Central memory CD8-positive, alpha-beta T cell (primary cell): ENCODE measurements around the gene AFF1.
"Not testable (repeated sequence)": the region's sequence is repeated elsewhere in the genome, so short reads cannot be mapped to it uniquely, and the experiment has no call there.

Experiments used
- ATAC-seq: fragments of 150-1000 bp; cut with Tn5 transposase; replicated peaks from 2 replicates; pipeline ENCODE4 v1.10.0; 2022; ENCODE audit warnings: mild to moderate bottlenecking, moderate FRiP score, moderate number of reproducible peaks; ENCODE audit not compliant: poor library complexity, severe bottlenecking; ENCODE audit errors: extremely low read depth
- DNase-seq, 2 donors: peaks; one replicate each; pipeline ENCODE4 v3.0.0; 2021; ENCODE audit warnings: low spot score in 2 of 2
- H3K27ac Mint-ChIP-seq: one replicate; pipeline ENCODE4 v1.8.0; 2022; ENCODE audit warnings: low read depth, mild to moderate bottlenecking, moderate library complexity, mixed read lengths
- H3K27me3 Mint-ChIP-seq: one replicate; pipeline ENCODE4 v1.8.0; 2022; ENCODE audit warnings: mixed read lengths
- H3K36me3 Mint-ChIP-seq: one replicate; pipeline ENCODE4 v1.8.0; 2022; ENCODE audit warnings: mild to moderate bottlenecking, moderate library complexity, mixed read lengths; ENCODE audit not compliant: insufficient read depth
- H3K4me1 Mint-ChIP-seq: one replicate; pipeline ENCODE4 v1.8.0; 2022; ENCODE audit warnings: mixed read lengths
- H3K4me3 Mint-ChIP-seq: one replicate; pipeline ENCODE4 v1.8.0; 2022; ENCODE audit warnings: mild to moderate bottlenecking, moderate library complexity, mixed read lengths
- H3K9me3 Mint-ChIP-seq: one replicate; pipeline ENCODE4 v1.8.0; 2022; ENCODE audit warnings: mixed read lengths

Gene AFF1

DNA sequence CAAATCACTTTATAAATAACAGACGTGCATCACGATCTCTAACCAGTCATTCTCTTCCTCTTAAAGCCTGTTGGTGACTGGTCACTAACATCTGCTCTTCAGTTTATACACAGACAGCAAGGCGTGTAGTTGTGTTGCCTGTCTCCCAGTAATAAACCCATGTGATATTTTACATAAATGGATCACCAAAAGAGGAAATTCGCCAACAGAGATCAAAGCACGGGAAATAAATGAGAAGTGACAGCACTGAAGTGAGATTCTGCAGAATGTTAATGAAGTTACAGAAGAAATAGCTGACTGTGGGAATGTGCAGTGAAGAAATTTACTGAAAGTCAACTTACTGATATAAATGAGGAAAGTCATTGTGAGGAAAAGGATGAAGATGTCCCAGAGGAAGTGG, 47.0 kb downstream of the AFF1 start:
- DNase-seq (no peak), ATAC-seq (peak; percentile 36)
- Mint-ChIP-seq H3K9me3 (no peaks in the 10 kb centered on the region), H3K4me3 (no peak overlapping the region), H3K36me3 (no peaks in the 10 kb centered on the region), H3K4me1 (peaks cover 18% of the 10 kb centered on the region), H3K27me3 (no peaks in the 10 kb centered on the region), H3K27ac (peak overlapping the region; percentile 19)

DNA sequence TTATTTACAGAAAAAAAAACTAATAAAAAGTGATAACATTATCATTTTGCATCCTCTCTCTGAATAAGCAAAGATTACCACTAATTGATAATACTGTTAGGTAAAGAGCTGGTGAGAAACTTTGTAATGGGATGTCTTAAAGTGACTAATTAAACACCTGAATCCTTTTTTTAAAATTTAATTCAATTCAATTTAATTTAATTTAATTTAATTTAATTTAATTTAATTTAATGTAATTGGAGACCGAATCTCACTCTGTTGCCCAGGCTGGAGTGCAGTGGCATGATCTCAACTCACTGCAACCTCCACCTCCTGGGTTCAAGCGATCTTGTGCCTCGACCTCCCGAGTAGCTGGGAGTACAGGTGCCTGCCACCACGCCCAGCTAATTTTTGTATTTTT, 51.0 kb downstream of the AFF1 start:
- DNase-seq, H3K36me3 Mint-ChIP-seq, H3K27me3 Mint-ChIP-seq, H3K4me3 Mint-ChIP-seq, H3K27ac Mint-ChIP-seq, H3K9me3 Mint-ChIP-seq, ATAC-seq: not testable (repeated sequence)
- peaks cover 19% of the 10 kb centered on the region for H3K4me1 Mint-ChIP-seq

- H3K27ac Mint-ChIP-seq, H3K27me3 Mint-ChIP-seq, H3K9me3 Mint-ChIP-seq, H3K4me1 Mint-ChIP-seq, ATAC-seq, H3K4me3 Mint-ChIP-seq, H3K36me3 Mint-ChIP-seq, DNase-seq: not testable (repeated sequence)
These were observed 54.8 kb downstream of the AFF1 start for GRCh38 chr4:86989658-86990057.

- no peak for ATAC-seq
- Mint-ChIP-seq H3K4me1 (peaks cover 10% of the 10 kb centered on the region), H3K36me3 (no peaks in the 10 kb centered on the region)
These were observed 55.7 kb downstream of the AFF1 start for GRCh38 chr4:86990510-86990909.

DNA sequence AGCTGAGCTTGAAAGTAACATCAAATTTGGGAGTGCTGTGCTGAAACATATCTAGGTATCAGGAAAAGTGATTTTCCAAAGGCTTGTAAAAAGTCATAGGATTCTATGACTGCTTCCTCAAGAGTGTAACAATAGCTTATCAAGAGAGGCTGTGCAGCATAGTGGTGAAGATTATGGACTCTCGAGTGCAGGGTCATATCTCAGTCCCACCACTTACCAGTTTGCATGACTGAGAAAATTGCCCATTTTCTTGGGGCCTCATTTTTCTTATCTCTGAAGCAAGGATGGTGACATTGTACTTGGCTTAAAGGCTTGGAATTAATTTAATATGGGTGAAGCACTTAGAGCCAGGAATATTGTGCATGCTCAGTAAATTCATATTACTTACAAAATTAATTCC, 57.2 kb downstream of the AFF1 start:
- H3K36me3 Mint-ChIP-seq = no peaks in the 10 kb centered on the region
- ATAC-seq (no peak), DNase-seq (no peak)
- H3K4me3 Mint-ChIP-seq = no peak overlapping the region
- H3K9me3 Mint-ChIP-seq = no peaks in the 10 kb centered on the region
- H3K4me1 Mint-ChIP-seq = peaks cover 10% of the 10 kb centered on the region
- no peaks in the 10 kb centered on the region for H3K27me3 Mint-ChIP-seq
- no peak overlapping the region for H3K27ac Mint-ChIP-seq

More at GRCh38 chr4:86990510-86990909, 55.7 kb downstream of the AFF1 start:
- Mint-ChIP-seq H3K27ac (no peak overlapping the region), H3K27me3 (no peaks in the 10 kb centered on the region), H3K9me3 (no peaks in the 10 kb centered on the region), H3K4me3 (no peak overlapping the region)
- DNase-seq = no peak

DNA sequence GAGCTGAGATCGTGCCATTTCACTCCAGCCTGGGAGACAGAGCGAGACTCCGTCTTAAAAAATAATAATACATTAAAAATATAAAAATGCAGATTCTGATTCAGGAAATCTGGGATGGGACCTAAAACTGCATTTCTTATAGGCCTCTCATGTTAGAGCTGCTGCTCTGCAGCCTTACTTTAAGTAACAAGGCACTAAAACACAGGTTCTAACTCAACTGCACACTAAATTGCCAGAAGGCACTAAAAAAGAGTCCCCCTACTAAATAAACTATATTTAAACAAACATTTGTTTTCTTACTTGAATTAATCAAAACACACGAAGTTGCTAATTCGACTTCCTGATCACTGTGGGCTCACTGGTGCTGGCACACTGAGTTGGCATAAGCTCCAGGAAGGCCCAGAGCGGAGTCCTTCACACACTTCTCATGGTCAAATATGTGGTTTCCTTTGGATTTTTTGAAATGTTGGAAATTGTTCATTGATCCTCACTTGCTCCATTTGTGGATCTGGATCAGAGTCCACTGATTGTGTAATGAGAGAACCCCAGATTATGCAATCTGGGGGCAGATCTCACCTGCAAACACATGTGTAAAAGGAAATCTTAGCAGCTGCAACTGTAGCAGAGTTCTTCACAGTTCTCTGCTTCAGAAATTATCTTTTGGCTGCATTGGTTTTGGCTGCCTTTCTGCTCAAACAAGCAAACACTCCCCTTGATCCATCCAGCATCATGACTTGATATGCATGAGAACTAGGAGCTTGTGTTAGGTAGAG, 59.3 kb downstream of the AFF1 start:
- H3K27me3 Mint-ChIP-seq = no peaks in the 10 kb centered on the region
- H3K4me3 Mint-ChIP-seq = no peak overlapping the region
- peaks cover 17% of the 10 kb centered on the region for H3K4me1 Mint-ChIP-seq
- DNase-seq (no peak), ATAC-seq (no peak)
- no peaks in the 10 kb centered on the region for H3K9me3 Mint-ChIP-seq
- H3K27ac Mint-ChIP-seq = no peak overlapping the region
- H3K36me3 Mint-ChIP-seq = no peaks in the 10 kb centered on the region

GRCh38 chr4:86994686-86995085, 59.9 kb downstream of the AFF1 start:
- Mint-ChIP-seq H3K36me3 (peaks cover 2% of the 10 kb centered on the region), H3K27ac (no peak overlapping the region), H3K4me1 (peaks cover 21% of the 10 kb centered on the region), H3K4me3 (no peak overlapping the region), H3K27me3 (no peaks in the 10 kb centered on the region), H3K9me3 (no peaks in the 10 kb centered on the region)
- no peak for ATAC-seq
- no peak for DNase-seq

DNA sequence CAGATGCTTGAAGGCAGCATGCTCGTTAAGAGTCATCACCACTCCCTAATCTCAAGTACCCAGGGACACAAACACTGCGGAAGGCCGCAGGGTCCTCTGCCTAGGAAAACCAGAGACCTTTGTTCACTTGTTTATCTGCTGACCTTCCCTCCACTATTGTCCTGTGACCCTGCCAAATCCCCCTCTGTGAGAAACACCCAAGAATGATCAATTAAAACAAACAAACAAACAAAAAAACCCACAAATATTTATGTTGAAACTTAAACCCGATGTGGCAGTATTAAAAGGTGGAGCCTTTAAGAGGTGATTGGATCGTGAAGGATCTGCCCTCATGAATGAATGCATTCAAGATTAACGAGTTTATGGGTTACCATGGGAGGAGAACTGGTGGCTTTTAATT, 61.7 kb downstream of the AFF1 start:
- H3K36me3 Mint-ChIP-seq, H3K27me3 Mint-ChIP-seq, ATAC-seq, H3K27ac Mint-ChIP-seq, H3K9me3 Mint-ChIP-seq, H3K4me3 Mint-ChIP-seq, DNase-seq: not testable (repeated sequence)
- H3K4me1 Mint-ChIP-seq = peaks cover 27% of the 10 kb centered on the region

GRCh38 chr4:86999136-86999643, 64.4 kb downstream of the AFF1 start:
- DNase-seq (no peak), ATAC-seq (no peak)
- H3K27me3 Mint-ChIP-seq = no peaks in the 10 kb centered on the region
- peak overlapping the region; percentile 13 for H3K27ac Mint-ChIP-seq
- peaks cover 31% of the 10 kb centered on the region for H3K4me1 Mint-ChIP-seq
- H3K36me3 Mint-ChIP-seq = peaks cover 2% of the 10 kb centered on the region
- H3K9me3 Mint-ChIP-seq = no peaks in the 10 kb centered on the region
- H3K4me3 Mint-ChIP-seq = no peak overlapping the region

DNA sequence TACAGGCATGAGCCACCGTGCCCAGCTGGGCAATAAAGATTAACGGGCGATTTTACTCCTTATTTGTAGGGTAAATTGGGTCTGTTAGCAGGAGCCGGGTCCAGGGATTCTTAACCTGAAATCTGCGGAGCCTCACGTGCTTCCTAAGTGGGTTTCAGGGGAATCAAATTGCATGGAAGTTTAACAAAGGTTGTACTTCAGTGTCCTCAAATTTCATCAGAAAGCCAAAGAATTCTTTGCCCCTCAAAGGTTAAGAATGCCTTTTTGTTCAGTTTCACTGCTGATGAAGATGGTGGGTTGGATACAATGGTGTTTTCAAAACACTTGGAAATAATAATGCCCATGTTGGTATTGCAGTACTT, 67.9 kb downstream of the AFF1 start:
- peaks cover 17% of the 10 kb centered on the region for H3K36me3 Mint-ChIP-seq
- DNase-seq (no peak), ATAC-seq (no peak)
- H3K4me1 Mint-ChIP-seq = peaks cover 50% of the 10 kb centered on the region
- no peak overlapping the region for H3K4me3 Mint-ChIP-seq
- no peak overlapping the region for H3K27ac Mint-ChIP-seq
- no peaks in the 10 kb centered on the region for H3K27me3 Mint-ChIP-seq
- no peaks in the 10 kb centered on the region for H3K9me3 Mint-ChIP-seq

DNA sequence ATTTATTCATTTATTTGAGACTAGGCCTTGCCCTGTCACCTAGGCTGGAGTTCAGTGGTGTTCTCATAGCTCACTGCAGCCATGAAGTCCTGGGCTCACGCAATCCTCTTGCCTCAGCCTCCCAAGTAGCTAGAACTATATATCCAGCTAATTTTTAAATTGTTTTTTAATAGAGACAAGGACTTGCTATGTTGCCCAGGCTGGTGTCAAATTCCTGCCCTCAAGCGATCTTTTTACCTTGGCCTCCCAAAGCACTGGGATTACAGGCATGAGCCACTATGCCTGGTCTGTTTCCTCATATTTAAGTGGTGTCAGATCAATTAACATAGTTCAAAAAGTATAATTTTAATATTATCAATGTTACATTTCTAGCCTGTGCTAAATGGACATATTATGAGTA, 68.5 kb downstream of the AFF1 start:
- Mint-ChIP-seq H3K27me3 (no peaks in the 10 kb centered on the region), H3K27ac (no peak overlapping the region), H3K36me3 (peaks cover 20% of the 10 kb centered on the region), H3K4me1 (peaks cover 56% of the 10 kb centered on the region), H3K9me3 (no peaks in the 10 kb centered on the region), H3K4me3 (no peak overlapping the region)
- ATAC-seq = no peak
- no peak for DNase-seq

DNA sequence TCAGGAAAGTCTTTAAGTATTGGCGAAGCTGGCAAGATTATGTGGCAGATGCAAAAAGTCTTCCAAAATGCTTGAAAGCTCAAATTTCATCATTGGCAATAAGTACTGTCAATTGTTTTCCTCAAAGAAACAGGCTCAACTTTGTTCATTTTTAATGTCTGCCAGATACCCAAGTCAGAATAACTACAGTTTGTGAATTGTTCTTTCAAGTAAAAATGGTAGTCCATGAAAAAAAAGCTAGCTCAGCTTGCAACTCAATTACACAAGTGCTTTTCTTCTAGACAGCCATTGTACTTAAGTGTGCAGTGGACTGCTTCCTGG, 70.5 kb downstream of the AFF1 start:
- peaks cover 54% of the 10 kb centered on the region for H3K4me1 Mint-ChIP-seq

DNA sequence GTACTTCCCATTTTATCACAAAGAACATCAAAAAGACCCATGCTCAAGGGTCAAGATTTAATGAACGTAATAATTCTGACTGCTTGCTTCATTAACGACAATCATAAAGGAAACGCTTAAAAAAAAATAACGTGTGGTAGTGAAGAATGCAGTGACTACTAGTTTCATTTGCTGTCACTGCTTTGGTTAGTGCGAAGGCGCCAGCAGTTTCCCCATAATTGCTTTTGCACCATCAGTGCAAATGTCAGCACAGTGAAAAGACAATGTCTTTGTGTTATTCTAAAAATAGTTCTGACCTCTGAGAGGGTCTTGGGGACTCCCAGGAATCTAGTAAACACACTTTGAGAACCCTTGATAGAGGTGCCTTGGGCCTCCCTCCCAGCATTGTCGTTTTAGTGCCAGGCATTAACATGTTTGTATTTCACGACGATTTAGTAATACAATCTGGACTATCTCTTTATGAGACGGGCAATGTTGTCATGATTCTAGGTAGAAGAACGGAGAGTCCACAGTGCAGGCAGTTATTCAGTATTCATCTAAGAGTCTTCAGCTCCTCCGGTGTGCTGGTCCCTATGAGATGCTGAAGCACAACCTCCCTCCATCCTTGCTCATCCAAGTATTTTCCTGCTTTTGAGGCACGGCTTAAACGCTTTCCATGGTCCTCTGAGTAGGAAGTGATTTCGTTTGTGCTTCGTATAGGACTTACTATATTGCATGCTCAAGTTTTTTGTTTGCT, 71.0 kb downstream of the AFF1 start:
- Mint-ChIP-seq H3K27ac (peak overlapping the region; percentile 96), H3K27me3 (no peaks in the 10 kb centered on the region), H3K36me3 (peaks cover 19% of the 10 kb centered on the region), H3K4me1 (peaks cover 50% of the 10 kb centered on the region), H3K4me3 (peak overlapping the region; percentile 87), H3K9me3 (no peaks in the 10 kb centered on the region)
- DNase-seq (peak in 1 of 2 donors; percentile 12), ATAC-seq (peak; percentile 1)

More for the DNA sequence above, 70.5 kb downstream of the AFF1 start:
- DNase-seq (no peak), ATAC-seq (no peak)
- Mint-ChIP-seq H3K27ac (peak overlapping the region; percentile 96), H3K9me3 (no peaks in the 10 kb centered on the region), H3K4me3 (peak overlapping the region; percentile 87), H3K27me3 (no peaks in the 10 kb centered on the region), H3K36me3 (peaks cover 19% of the 10 kb centered on the region)
